GM12878 (cell line): ENCODE data around the gene MYH9. TPM values are rescaled to one million over a fixed set of nuclear protein-coding genes. Genes with fewer than 3 reads are reported as not detected.

Experiments used
- ATAC-seq: fragments of 200-7000 bp; cut with Tn5 transposase; 3 replicates; pipeline ENCODE4 v1.9.1; 2020; ENCODE audit warnings: mild to moderate bottlenecking, moderate library complexity
- BruUV-seq: library from RNA; stranded (reverse); fragments of 400-500 nt; replicated peaks from 2 replicates; lab custom pipeline; 2021; lab: Mats Ljungman, UMichigan
- CTCF ChIA-PET: fragments of 300-600 bp; sonication (Branson Sonifier 250); formaldehyde crosslinking; extraction: SDS; loops from one replicate; lab custom pipeline; 2021; ENCODE audit warnings: inconsistent platforms; lab: Yijun Ruan, JAX
- POLR2A ChIA-PET: fragments of 350-600 bp; formaldehyde crosslinking; extraction: SDS; loops from one replicate; lab custom pipeline; 2021; ENCODE audit warnings: inconsistent platforms; lab: Charles Lee
- RAD21 ChIA-PET: fragments of 300-600 bp; sonication (Branson Sonifier 250); formaldehyde crosslinking; loops from one replicate; lab custom pipeline; 2023; ENCODE audit warnings: antibody characterized with exemption; ENCODE audit not compliant: unreplicated experiment; lab: Charles Lee
- SMC1A ChIA-PET: fragments of 300-600 bp; sonication (Branson Sonifier 250); formaldehyde crosslinking; loops from one replicate; lab custom pipeline; 2023; ENCODE audit not compliant: unreplicated experiment, uncharacterized antibody; lab: Charles Lee
- DNase-seq: peaks from one replicate; pipeline ENCODE4 v3.0.0-alpha.2; 2011; ENCODE audit warnings: low read depth, low spot score
- FAIRE-seq: peaks from 3 replicates; lab custom pipeline; 2011; peaks lifted over from hg19 to GRCh38; lab: Jason Lieb, UNC
- H2AFZ ChIP-seq: 2 replicates; pipeline ENCODE4 v1.6.0; 2011; ENCODE audit warnings: low read depth, low read length, control low read depth; ENCODE audit not compliant: control insufficient read depth
- H3K27ac ChIP-seq: 2 replicates; pipeline ENCODE4 v1.5.1; 2011; ENCODE audit warnings: control low read depth; ENCODE audit not compliant: control insufficient read depth, insufficient read depth
- H3K27me3 ChIP-seq, 2 experiments: replicated peaks in 1 of 2; 2 replicates each; pipeline versions ENCODE4 v1.6.0 to v1.6.1; 2011; ENCODE audit warnings: low read length in 1 of 2; ENCODE audit not compliant: control insufficient read depth in 2 of 2, insufficient read depth in 2 of 2
- H3K36me3 ChIP-seq, 2 experiments: 2 replicates each; pipeline ENCODE4 v1.5.1; 2011; ENCODE audit warnings: low read length in 1 of 2; ENCODE audit not compliant: control insufficient read depth in 2 of 2, insufficient read depth in 2 of 2
- H3K4me1 ChIP-seq: 2 replicates; pipeline ENCODE4 v1.6.1; 2011; ENCODE audit warnings: mild to moderate bottlenecking, low read length, moderate library complexity, mixed read lengths; ENCODE audit not compliant: control insufficient read depth, insufficient read depth
- H3K4me2 ChIP-seq: 2 replicates; pipeline ENCODE4 v1.6.0; 2011; ENCODE audit warnings: control low read depth; ENCODE audit not compliant: control insufficient read depth, insufficient read depth
- H3K4me3 ChIP-seq: fragments of 200-600 bp; sonication (generic); 2 replicates; pipeline ENCODE4 v1.5.1; 2016
- H3K79me2 ChIP-seq: 2 replicates; pipeline ENCODE4 v1.6.0; 2011; ENCODE audit warnings: low read length; ENCODE audit not compliant: control insufficient read depth, insufficient read depth
- H3K9ac ChIP-seq: 2 replicates; pipeline ENCODE4 v1.8.0; 2011; ENCODE audit warnings: low read length, control low read depth, mixed read lengths; ENCODE audit not compliant: control insufficient read depth, insufficient read depth
- H3K9me3 ChIP-seq: replicated peaks from 3 replicates; pipeline ENCODE4 v1.5.1; 2011; ENCODE audit warnings: mild to moderate bottlenecking, low read length; ENCODE audit not compliant: control insufficient read depth, insufficient read depth
- H4K20me1 ChIP-seq: 2 replicates; pipeline ENCODE4 v1.6.0; 2011; ENCODE audit not compliant: control insufficient read depth, insufficient read depth
- EP300 ChIP-seq, 2 experiments: fragments of 150-350 bp in 1 of 2; IDR thresholded peaks; 2 replicates each; pipeline ENCODE4 v1.6.1; 2011 to 2012; ENCODE audit warnings: low read depth in 2 of 2, low read length in 2 of 2, borderline replicate concordance in 1 of 2, improper control_type of control experiment in 1 of 2, inconsistent platforms in 1 of 2; ENCODE audit not compliant: control insufficient read depth in 1 of 2
- MEF2B ChIP-seq: fragments of 450-650 bp; IDR thresholded peaks from 2 replicates; pipeline ENCODE4 v1.6.1; 2018; ENCODE audit warnings: mild to moderate bottlenecking, moderate library complexity; ENCODE audit not compliant: partially characterized antibody, poor library complexity, severe bottlenecking
- NFXL1 ChIP-seq: fragments of 450-650 bp; IDR thresholded peaks from 2 replicates; pipeline ENCODE4 v1.6.1; 2017; ENCODE audit warnings: antibody characterized with exemption, mild to moderate bottlenecking, borderline replicate concordance
- NFYB ChIP-seq: IDR thresholded peaks from 2 replicates; pipeline ENCODE4 v1.6.1; 2011; ENCODE audit warnings: low read depth, mild to moderate bottlenecking, low read length, improper control_type of control experiment, moderate library complexity; ENCODE audit not compliant: insufficient read depth
- NR2C1 ChIP-seq: fragments of 450-650 bp; IDR thresholded peaks from 2 replicates; pipeline ENCODE4 v1.6.1; 2017; ENCODE audit warnings: antibody characterized with exemption, mild to moderate bottlenecking, moderate library complexity
- POLR2A ChIP-seq: IDR thresholded peaks from 2 replicates; pipeline ENCODE4 v1.6.1; 2011; ENCODE audit warnings: low read depth, mild to moderate bottlenecking, low read length
- POLR2AphosphoS5 ChIP-seq: IDR thresholded peaks from 2 replicates; pipeline ENCODE4 v1.6.1; 2011; ENCODE audit warnings: mild to moderate bottlenecking, low read length, inconsistent platforms
- RAD21 ChIP-seq: IDR thresholded peaks from 2 replicates; pipeline ENCODE4 v1.6.1; 2011; ENCODE audit warnings: mild to moderate bottlenecking, low read depth, low read length, moderate library complexity; ENCODE audit not compliant: insufficient read depth
- RB1 ChIP-seq: fragments of 450-650 bp; formaldehyde crosslinking; IDR thresholded peaks from 2 replicates; pipeline ENCODE4 v1.6.1; 2017; ENCODE audit warnings: mild to moderate bottlenecking, borderline replicate concordance
- RELA ChIP-seq: fragments of 450-650 bp; IDR thresholded peaks from 2 replicates; pipeline ENCODE4 v1.8.0; 2014; ENCODE audit warnings: borderline replicate concordance; ENCODE audit not compliant: partially characterized antibody
- RUNX3 ChIP-seq: IDR thresholded peaks from 2 replicates; pipeline ENCODE4 v1.6.1; 2012; ENCODE audit warnings: low read length, inconsistent platforms
- SIX5 ChIP-seq: IDR thresholded peaks from 2 replicates; pipeline ENCODE4 v1.6.1; 2011; ENCODE audit warnings: mild to moderate bottlenecking, low read depth, low read length, moderate library complexity; ENCODE audit not compliant: severe bottlenecking
- SMC3 ChIP-seq: IDR thresholded peaks from 2 replicates; pipeline ENCODE4 v1.6.1; 2011; ENCODE audit warnings: low read length, improper control_type of control experiment, borderline replicate concordance
- SREBF2 ChIP-seq: IDR thresholded peaks from 2 replicates; pipeline ENCODE4 v1.6.1; 2012; ENCODE audit warnings: mild to moderate bottlenecking, low read length
- SRF ChIP-seq, 2 experiments: IDR thresholded peaks; 2 replicates each; pipeline ENCODE4 v1.6.1; 2011; ENCODE audit warnings: low read depth in 2 of 2, low read length in 2 of 2, mild to moderate bottlenecking in 1 of 2, moderate library complexity in 1 of 2
- TBL1XR1 ChIP-seq: IDR thresholded peaks from 2 replicates; pipeline ENCODE4 v1.6.1; 2012; ENCODE audit warnings: low read depth, low read length, improper control_type of control experiment
- YY1 ChIP-seq: IDR thresholded peaks from 2 replicates; pipeline ENCODE4 v1.6.1; 2011; ENCODE audit warnings: low read depth, mild to moderate bottlenecking, low read length
- ZNF622 ChIP-seq: fragments of 450-650 bp; IDR thresholded peaks from 2 replicates; pipeline ENCODE4 v1.6.1; 2017; ENCODE audit warnings: mild to moderate bottlenecking, inconsistent platforms
- WGBS: methylation state at CpG from one replicate; pipeline ENCODE4 v1.1.6; 2016; ENCODE audit warnings: low lambda C conversion rate; ENCODE audit not compliant: insufficient replicate concordance, insufficient coverage; ENCODE audit errors: missing lambda C conversion rate; 5-methylcytosine and 5-hydroxymethylcytosine counted together
- in situ Hi-C: fragments of 300-500 bp; cut with MboI; formaldehyde crosslinking; loops from 9 replicates; pipeline ENCODE4 v1.14.3; 2018; ENCODE audit warnings: mixed read lengths
- intact Hi-C: fragments of 100-400 bp; cut with micrococcal nuclease; formaldehyde crosslinking; loops from one replicate; pipeline ENCODE4 v1.14.2; 2022; ENCODE audit not compliant: unreplicated experiment
- polyA plus RNA-seq, 11 experiments: library from polyadenylated mRNA; depleted of rRNA in 4 of 11; unstranded in 6 of 11; stranded (reverse) in 5 of 11; fragments of >200 nt; fragmentation: Nextera tagmentation in 4 of 11; fragmentation: Illumina TruSeq in 1 of 11; extraction: Ambion mirVana in 4 of 11; extraction: Trizol in 1 of 11; gene quantifications; 1 replicate in 1 of 11; 2 replicates in 10 of 11; pipeline versions ENCODE4 v1.2.1 to v1.2.3, GENCODE V29; 2011 to 2016; ENCODE audit warnings: inconsistent platforms in 2 of 11, missing spikeins in 2 of 11, low read depth in 1 of 11
- total RNA-seq, 4 experiments: library from RNA; depleted of rRNA in 3 of 4; stranded (reverse); fragments of >200 nt in 3 of 4; fragmentation: Illumina TruSeq in 1 of 4; extraction: Trizol in 1 of 4; gene quantifications; 2 replicates each; pipeline versions ENCODE4 v1.2.1 to v1.2.3, GENCODE V29; 2013 to 2021
- TF ChIP-seq, protein P1 (sequence below): fragments of 450-650 bp; IDR thresholded peaks from 2 replicates; pipeline ENCODE4 v1.6.1; 2017; ENCODE audit warnings: borderline replicate concordance
- TF ChIP-seq, protein P2 (sequence below): IDR thresholded peaks from 2 replicates; pipeline ENCODE4 v1.6.1; 2012; ENCODE audit warnings: low read depth, low read length, improper control_type of control experiment

The MYH9 gene
- total and polyA plus RNA-seq, 10 of the 15 experiments (the other 5 are each of a cell fraction or from before 2014, with no cell fraction given): 5.1 to 525 (median 145) TPM

DNA sequence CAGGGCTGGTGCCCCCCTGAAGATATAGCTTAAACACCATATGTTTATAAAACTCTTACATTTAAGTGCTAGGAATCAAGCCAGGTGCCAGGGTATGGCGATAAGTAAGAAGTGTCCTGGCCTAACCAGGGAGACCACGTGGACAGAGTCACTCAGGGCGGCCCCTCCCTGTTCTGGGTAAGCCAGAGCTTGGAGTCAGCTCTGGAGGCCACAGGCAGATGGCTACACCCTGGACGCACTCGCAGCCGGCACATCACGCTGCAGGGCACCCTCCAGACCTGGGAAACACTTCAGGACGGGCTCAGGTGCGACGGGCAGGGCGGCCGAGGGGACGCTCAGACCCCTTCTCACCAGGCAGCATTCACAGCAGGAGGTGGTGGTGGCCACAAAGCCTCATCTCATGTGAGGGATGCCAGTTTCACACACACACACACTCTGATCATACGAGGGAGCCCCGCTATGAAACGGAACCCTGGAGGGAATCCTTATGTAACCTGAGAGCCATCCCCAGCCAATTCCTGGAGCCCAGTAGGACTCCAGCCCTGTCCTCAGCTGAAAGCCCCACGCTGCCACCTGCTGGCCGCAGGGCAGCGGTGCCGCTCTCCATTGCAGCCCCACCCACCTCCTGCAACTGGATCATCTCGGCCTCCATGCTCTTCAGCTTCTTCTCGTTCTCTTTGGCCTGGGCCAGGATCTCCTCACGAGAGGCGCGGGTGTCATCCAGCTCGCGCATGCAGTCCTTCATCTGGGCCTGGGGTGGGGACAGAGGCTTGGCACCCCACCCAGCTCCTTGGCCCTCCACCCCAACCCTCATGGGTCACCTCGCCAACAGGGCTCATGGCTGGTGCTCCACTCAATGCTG, 101.4 kb downstream of the MYH9 start (continued):
- TF ChIP-seq NFYB: no peak
- peak; percentile 48 for TF ChIP-seq POLR2A
- TF ChIP-seq NFXL1: no peak
- peak; percentile 73 for TF ChIP-seq YY1
- TF ChIP-seq RB1: no peak
- TF ChIP-seq SMC3: peak; percentile 59
- no peak for TF ChIP-seq EP300 (IDR thresholded peaks at IDR 0.05; ENCODE audit: borderline replicate concordance in 1 of 2, control insufficient read depth in 1 of 2, low read depth in 2 of 2, low read length in 2 of 2)
- TF ChIP-seq ZNF622: no peak
- no peak for TF ChIP-seq SRF (IDR thresholded peaks at IDR 0.05; ENCODE audit: low read depth in 2 of 2, low read length in 2 of 2)
- no peak for TF ChIP-seq RELA
- peak; percentile 59 for TF ChIP-seq POLR2AphosphoS5
- TF ChIP-seq RAD21: peak; percentile 55
- TF ChIP-seq RUNX3: no peak

DNA sequence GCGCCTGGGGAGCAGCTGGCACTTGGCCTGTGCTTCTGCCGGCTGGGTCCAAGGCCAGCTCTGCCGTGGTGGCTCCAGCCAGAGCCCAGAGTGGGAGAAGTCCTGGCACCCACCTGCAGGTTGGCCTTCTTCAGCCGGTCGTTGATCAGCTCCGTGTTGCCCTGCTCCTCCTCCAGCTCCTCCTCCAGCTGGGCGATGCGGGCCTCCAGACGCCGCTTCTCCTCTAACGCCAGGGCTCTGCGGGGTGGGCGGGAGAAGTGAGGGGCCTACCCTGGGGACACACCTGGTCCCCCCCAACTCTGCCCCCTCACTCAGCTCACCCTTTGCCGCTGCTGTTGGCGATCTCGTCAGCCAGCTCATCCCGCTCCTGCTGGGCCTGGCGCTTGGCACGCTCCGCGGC, 102.2 kb downstream of the MYH9 start:
- H3K4me3 ChIP-seq: no peak overlapping the region
- no peaks in the 10 kb centered on the region for H4K20me1 ChIP-seq
- DNase-seq (no peak), ATAC-seq (no peak), FAIRE-seq (no peak)
- H2AFZ ChIP-seq: no peak overlapping the region
- no TSS peak for BruUV-seq
- in situ Hi-C loops (no loop called here), intact Hi-C loops (no loop called here)
- H3K79me2 ChIP-seq: no peaks in the 10 kb centered on the region
- H3K27me3 ChIP-seq: no peaks in the 10 kb centered on the region
- WGBS: 94% methylated on average over 19 of the region's 21 CpGs
- no peaks in the 10 kb centered on the region for H3K9me3 ChIP-seq
- ChIA-PET CTCF (interaction anchor here (1.1 to 4.0 kb wide), 16 partner anchors 10 to 205 kb away, joined by 3 to 20 read pairs (median 7); partner anchors contain the start of genes APOL1 and APOL2), POLR2A (interaction anchor here (0.6 kb wide), 1 partner anchor 9 kb away, joined by 7 read pairs; no protein-coding TSS in a partner anchor), SMC1A (interaction anchor here (0.6 to 1.6 kb wide), 4 partner anchors 51 to 220 kb away, joined by 3 to 6 read pairs (median 4); no protein-coding TSS in a partner anchor), RAD21 (interaction anchor here (1.2 to 1.6 kb wide), 2 partner anchors 91 to 201 kb away, joined by 3 to 10 read pairs; no protein-coding TSS in a partner anchor)
- peaks cover 30 to 69% of the 10 kb centered on the region in 2 experiments for H3K36me3 ChIP-seq
- H3K9ac ChIP-seq: no peak overlapping the region
- no peaks in the 10 kb centered on the region for H3K4me1 ChIP-seq
- H3K4me2 ChIP-seq: no peak overlapping the region
- H3K27ac ChIP-seq: no peak overlapping the region
- TF ChIP-seq MEF2B (no peak), SIX5 (no peak), NR2C1 (no peak), SREBF2 (no peak), TBL1XR1 (no peak)
- TF ChIP-seq, protein P1, sequence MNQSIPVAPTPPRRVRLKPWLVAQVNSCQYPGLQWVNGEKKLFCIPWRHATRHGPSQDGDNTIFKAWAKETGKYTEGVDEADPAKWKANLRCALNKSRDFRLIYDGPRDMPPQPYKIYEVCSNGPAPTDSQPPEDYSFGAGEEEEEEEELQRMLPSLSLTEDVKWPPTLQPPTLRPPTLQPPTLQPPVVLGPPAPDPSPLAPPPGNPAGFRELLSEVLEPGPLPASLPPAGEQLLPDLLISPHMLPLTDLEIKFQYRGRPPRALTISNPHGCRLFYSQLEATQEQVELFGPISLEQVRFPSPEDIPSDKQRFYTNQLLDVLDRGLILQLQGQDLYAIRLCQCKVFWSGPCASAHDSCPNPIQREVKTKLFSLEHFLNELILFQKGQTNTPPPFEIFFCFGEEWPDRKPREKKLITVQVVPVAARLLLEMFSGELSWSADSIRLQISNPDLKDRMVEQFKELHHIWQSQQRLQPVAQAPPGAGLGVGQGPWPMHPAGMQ: no peak
- TF ChIP-seq, protein P2, sequence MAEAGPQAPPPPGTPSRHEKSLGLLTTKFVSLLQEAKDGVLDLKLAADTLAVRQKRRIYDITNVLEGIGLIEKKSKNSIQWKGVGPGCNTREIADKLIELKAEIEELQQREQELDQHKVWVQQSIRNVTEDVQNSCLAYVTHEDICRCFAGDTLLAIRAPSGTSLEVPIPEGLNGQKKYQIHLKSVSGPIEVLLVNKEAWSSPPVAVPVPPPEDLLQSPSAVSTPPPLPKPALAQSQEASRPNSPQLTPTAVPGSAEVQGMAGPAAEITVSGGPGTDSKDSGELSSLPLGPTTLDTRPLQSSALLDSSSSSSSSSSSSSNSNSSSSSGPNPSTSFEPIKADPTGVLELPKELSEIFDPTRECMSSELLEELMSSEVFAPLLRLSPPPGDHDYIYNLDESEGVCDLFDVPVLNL: no peak
